Retinal pigment epithelial cell (primary cell): ENCODE data around the gene HARBI1.
A peak's percentile ranks its signal among the peaks of the same experiment; 100 is the strongest.

Source experiments
- DNase-seq: peaks from one replicate; pipeline ENCODE4 v3.0.0-alpha.2; 2010; ENCODE audit warnings: low read depth
- H3K4me3 ChIP-seq: 2 replicates; pipeline ENCODE4 v1.5.1; 2011; ENCODE audit warnings: mild to moderate bottlenecking, low read length, control low read depth, moderate library complexity
- CTCF ChIP-seq: conservative IDR thresholded peaks from 2 replicates; pipeline ENCODE4 v1.5.1; 2011; ENCODE audit warnings: low read depth, low read length, control low read depth, inconsistent platforms

The HARBI1 gene

GRCh38 chr11:46597609-46598219 lies 19.3 kb downstream of the HARBI1 start:
- TF ChIP-seq CTCF = no peak
- DNase-seq = no peak
- no peak overlapping the region for H3K4me3 ChIP-seq

DNA sequence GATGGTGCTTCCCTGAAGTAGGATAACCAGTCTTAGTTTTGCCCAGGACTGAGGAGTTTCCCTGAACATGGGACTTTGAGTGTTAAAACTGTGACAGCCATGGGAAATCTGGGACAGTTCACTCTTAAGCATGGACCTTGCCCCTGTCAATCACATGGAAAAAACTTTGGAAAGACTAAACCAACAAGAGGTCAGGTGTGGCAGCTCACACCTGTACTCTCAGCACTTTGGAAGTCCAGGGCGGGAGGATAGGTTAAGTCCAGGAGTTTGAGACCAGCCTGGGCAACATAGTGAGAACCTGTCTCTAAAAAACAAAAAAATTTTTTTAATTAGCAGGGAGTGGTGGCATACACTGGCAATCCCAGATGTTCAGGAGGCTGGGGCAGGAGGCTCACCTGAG lies 19.9 kb downstream of the HARBI1 start:
- no peak for DNase-seq
- no peak for TF ChIP-seq CTCF
- H3K4me3 ChIP-seq = no peak overlapping the region

DNA sequence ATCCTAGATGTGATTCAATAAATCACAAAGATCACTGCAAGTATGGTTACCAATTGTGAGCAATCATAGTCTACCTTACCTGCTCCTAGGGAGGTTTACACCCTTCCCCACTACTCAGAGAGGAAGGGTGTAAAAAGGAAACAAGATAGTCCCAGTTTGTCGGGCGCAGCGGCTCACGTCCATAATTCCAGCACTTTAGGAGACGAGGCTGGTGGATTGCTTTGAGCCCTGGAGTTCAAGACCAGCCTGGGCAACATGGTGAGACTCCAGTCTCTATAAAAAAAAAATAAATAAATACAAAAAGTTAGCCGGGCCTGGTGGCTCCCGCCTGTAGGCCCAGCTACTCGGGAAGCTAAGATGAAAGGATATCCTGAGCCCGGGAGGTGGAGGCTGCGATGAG lies 22.2 kb downstream of the HARBI1 start:
- no peak for TF ChIP-seq CTCF

DNA sequence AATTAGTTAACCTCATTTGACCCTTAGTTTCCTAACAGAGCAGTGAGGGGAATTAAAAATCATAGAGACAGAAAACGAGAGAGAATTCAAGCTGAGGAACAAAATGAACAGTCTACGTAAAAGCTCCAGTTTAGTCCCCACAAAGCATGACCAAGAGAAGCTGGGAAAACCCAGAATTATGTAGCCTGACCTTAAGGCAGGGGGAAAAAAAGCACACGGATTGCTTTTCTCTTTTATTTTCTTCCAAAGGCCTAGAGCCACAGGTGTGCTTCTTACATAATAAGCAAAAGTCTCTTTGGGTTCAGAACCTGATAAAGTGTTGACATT lies 22.7 kb downstream of the HARBI1 start:
- H3K4me3 ChIP-seq = peak overlapping the region; percentile 89
- no peak for DNase-seq
- no peak for TF ChIP-seq CTCF

More for the DNA sequence above, 22.2 kb downstream of the HARBI1 start:
- no peak overlapping the region for H3K4me3 ChIP-seq
- no peak for DNase-seq

DNA sequence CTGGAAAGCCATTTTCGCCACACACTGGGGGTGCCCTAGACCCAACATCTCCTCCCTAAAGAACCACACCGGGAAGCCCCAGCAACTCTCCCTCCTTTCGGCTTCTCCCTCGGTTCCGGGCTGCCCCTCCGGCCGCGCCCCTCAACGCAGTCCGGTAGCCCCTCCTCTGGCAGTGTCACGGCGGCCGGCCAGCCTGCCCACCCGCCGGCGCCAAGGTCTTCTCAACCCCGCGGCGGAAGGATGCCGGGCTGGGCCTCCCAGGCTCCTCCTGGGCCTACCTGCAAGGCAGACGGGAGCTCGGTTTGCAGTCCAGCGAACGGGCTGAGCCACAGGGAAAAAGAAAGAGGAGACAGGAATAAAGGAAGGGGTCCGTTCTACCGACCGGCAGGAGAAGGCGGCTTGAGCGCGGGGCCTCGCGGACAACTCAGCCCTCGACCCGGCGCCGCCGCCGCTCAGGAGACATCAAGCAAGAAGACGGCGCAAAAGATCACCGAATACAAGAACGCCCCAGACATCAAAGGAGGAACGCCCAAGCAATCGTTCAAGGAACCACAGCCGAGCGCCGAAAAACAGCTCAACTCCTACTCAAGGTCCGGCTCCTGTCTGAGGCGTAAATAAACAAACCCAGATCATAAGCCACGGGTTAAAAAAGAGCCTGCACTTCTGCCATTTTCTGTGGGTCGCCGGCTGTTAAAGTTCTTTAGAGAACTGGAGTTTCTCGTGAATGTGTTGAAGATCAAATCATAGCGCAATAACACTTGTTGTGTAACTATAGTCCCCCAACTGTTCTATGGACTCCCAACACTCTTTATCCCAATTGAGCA lies 23.3 kb downstream of the HARBI1 start, which contains the start of gene AMBRA1:
AMBRA1 (minus strand) TSS at position 474 of the 824 bp plus-strand sequence. CDS start 45,643 bp downstream, outside the sequence.
- DNase-seq = peak; percentile 83
- no peak for TF ChIP-seq CTCF
- H3K4me3 ChIP-seq = peak within 1 kb of the TSS; percentile 89

- no peak for DNase-seq
- H3K4me3 ChIP-seq = peak overlapping the region; percentile 5
These were observed 26.1 kb downstream of the HARBI1 start for GRCh38 chr11:46590740-46591605.

More at GRCh38 chr11:46590740-46591605, 26.1 kb downstream of the HARBI1 start:
- no peak for TF ChIP-seq CTCF
